Measurements from ENCODE around the gene LHFPL6.

LHFPL6 gene

GRCh38 chr13:39418424-39418823 is 184.6 kb downstream of the LHFPL6 start:
- no peak overlapping the region for H3K4me3 ChIP-seq (replicated peaks; ENCODE audit: low read depth, low read length)
- TF ChIP-seq, protein P1, sequence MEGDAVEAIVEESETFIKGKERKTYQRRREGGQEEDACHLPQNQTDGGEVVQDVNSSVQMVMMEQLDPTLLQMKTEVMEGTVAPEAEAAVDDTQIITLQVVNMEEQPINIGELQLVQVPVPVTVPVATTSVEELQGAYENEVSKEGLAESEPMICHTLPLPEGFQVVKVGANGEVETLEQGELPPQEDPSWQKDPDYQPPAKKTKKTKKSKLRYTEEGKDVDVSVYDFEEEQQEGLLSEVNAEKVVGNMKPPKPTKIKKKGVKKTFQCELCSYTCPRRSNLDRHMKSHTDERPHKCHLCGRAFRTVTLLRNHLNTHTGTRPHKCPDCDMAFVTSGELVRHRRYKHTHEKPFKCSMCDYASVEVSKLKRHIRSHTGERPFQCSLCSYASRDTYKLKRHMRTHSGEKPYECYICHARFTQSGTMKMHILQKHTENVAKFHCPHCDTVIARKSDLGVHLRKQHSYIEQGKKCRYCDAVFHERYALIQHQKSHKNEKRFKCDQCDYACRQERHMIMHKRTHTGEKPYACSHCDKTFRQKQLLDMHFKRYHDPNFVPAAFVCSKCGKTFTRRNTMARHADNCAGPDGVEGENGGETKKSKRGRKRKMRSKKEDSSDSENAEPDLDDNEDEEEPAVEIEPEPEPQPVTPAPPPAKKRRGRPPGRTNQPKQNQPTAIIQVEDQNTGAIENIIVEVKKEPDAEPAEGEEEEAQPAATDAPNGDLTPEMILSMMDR (IDR thresholded peaks at IDR 0.05; ENCODE audit: low read depth, low read length, missing control alignments) = no peak

DNA sequence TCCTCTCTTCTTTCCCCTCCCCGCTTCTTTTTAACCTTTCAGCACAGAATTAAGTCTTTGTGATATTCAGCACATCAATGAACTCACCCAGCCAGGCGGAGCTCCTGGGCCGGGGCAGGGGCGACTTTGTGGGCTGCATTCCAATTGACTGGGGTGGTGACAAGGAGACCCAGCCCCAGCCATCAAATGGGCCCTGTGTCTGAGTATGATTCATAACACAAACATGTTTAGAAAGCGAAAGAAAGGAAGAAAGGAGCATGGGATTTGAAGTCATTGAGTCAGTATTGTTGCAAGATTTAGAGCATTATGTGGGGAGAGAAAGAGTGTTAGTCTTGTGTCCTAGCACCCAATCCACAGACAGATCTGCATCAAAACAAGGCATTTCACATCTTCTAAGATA is 185.3 kb downstream of the LHFPL6 start:
- TF ChIP-seq, protein P1 (IDR thresholded peaks at IDR 0.05; ENCODE audit: low read depth, low read length, missing control alignments) = no peak
- H3K4me3 ChIP-seq (replicated peaks; ENCODE audit: low read depth, low read length) = no peak overlapping the region
- peak; percentile 16 for DNase-seq (ENCODE audit: extremely low read depth, low read depth)

More at GRCh38 chr13:39418424-39418823, 184.6 kb downstream of the LHFPL6 start:
- DNase-seq (ENCODE audit: extremely low read depth, low read depth) = no peak

DNA sequence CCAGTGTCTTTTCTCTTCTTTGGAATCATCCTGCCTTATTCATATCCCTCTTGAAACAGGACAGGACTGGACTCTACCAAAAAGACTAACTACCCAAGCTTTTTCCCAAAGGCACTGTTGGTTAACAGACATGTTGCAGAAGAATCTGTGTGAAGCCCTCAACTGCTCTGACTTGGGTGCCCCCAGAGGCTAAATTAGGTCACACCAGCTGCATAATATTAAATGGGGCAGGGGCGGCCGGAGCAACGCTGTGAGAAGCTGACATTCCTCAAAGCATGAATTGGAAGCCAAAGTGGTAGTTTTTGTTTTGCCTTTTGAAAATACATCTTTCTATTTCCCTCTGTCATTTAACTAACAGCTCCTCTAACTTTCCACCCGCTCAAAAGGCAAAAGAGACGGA is 185.9 kb downstream of the LHFPL6 start:
- no peak overlapping the region for H3K4me3 ChIP-seq (replicated peaks; ENCODE audit: low read depth, low read length)

GRCh38 chr13:39415008-39415802 is 187.8 kb downstream of the LHFPL6 start:
- TF ChIP-seq, protein P1 (IDR thresholded peaks at IDR 0.05; ENCODE audit: low read depth, low read length, missing control alignments) = peak; percentile 68

More for the DNA sequence above, 185.9 kb downstream of the LHFPL6 start:
- no peak for DNase-seq (ENCODE audit: extremely low read depth, low read depth)
- TF ChIP-seq, protein P1 (IDR thresholded peaks at IDR 0.05; ENCODE audit: low read depth, low read length, missing control alignments) = no peak

GRCh38 chr13:39414339-39414738 is 188.7 kb downstream of the LHFPL6 start:
- no peak overlapping the region for H3K4me3 ChIP-seq (replicated peaks; ENCODE audit: low read depth, low read length)
- DNase-seq (ENCODE audit: extremely low read depth, low read depth) = no peak
- TF ChIP-seq, protein P1 (IDR thresholded peaks at IDR 0.05; ENCODE audit: low read depth, low read length, missing control alignments) = no peak

More at GRCh38 chr13:39415008-39415802, 187.8 kb downstream of the LHFPL6 start:
- peak; percentile 12 for DNase-seq (ENCODE audit: extremely low read depth, low read depth)
- no peak overlapping the region for H3K4me3 ChIP-seq (replicated peaks; ENCODE audit: low read depth, low read length)

- TF ChIP-seq, protein P1 (IDR thresholded peaks at IDR 0.05; ENCODE audit: low read depth, low read length, missing control alignments) = no peak
- H3K4me3 ChIP-seq (replicated peaks; ENCODE audit: low read depth, low read length) = no peak overlapping the region
- no peak for DNase-seq (ENCODE audit: extremely low read depth, low read depth)
Measured at GRCh38 chr13:39411511-39411910, 191.5 kb downstream of the LHFPL6 start.

Measured in HFF-Myc (cell line).